Ramos (cell line): ENCODE results near the gene PPP3R2.

Source experiments
- in situ Hi-C: fragments of 300-500 bp; cut with MboI; formaldehyde crosslinking; loops from one replicate; pipeline ENCODE4 v1.14.3; 2022; ENCODE audit warnings: low sequenced_read_pairs; ENCODE audit not compliant: unreplicated experiment

The PPP3R2 gene, protein sequence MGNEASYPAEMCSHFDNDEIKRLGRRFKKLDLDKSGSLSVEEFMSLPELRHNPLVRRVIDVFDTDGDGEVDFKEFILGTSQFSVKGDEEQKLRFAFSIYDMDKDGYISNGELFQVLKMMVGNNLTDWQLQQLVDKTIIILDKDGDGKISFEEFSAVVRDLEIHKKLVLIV

GRCh38 chr9:101594796-101595195, at the start of gene PPP3R2:
Gene PPP3R2, minus strand, starts transcription at chr9:101594969. Its CDS starts 48 bp downstream, at chr9:101594921.
- in situ Hi-C loops = no loop called here

- in situ Hi-C loops = no loop called here
Observed at GRCh38 chr9:101639785-101640665, 45.3 kb upstream of the PPP3R2 start.

GRCh38 chr9:101639311-101639710, 44.5 kb upstream of the PPP3R2 start:
- in situ Hi-C loops = no loop called here

DNA sequence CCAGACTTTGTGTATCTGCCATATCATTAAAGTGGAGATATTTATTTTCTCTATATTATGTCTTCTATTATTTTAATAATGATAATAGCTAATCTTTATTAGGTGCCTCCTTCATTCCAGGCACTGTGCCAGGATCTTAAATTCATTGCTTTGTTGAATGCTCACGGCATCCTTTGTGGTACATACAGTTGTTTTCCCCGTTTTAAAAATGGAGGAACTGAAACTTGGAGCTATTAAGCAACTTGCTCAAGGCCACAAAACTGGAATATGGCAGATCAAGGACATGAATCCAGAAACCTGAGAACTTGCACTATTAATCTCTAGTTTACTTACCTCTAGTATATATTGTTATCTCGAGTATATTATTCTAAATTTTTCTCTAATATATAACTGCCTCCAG, 41.5 kb upstream of the PPP3R2 start:
- in situ Hi-C loops = no loop called here

DNA sequence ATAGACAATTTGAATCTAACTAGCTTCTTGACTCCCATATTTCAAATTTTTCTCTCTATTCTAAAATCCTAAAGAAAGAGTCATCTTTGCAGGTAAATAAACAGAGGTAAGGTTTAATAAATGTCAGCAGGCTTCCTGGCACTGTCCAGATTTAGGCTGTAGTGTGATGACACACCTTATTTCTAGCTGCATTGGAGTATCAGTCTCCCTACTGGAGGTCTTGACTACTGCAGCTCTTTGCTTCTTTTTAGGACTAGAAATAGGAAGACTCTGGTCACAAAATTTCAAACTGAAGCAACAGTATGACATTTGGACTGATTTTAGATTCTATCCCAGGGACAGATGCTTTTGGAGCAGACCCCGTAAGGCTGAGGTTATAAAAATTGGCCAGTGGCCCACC, 40.7 kb upstream of the PPP3R2 start:
- in situ Hi-C loops = no loop called here

GRCh38 chr9:101634741-101635409, 40.1 kb upstream of the PPP3R2 start:
- in situ Hi-C loops = no loop called here

- in situ Hi-C loops = no loop called here
Observed at GRCh38 chr9:101632611-101633010, 37.8 kb upstream of the PPP3R2 start.

- in situ Hi-C loops = no loop called here
Observed at GRCh38 chr9:101631892-101632291, 37.1 kb upstream of the PPP3R2 start.

DNA sequence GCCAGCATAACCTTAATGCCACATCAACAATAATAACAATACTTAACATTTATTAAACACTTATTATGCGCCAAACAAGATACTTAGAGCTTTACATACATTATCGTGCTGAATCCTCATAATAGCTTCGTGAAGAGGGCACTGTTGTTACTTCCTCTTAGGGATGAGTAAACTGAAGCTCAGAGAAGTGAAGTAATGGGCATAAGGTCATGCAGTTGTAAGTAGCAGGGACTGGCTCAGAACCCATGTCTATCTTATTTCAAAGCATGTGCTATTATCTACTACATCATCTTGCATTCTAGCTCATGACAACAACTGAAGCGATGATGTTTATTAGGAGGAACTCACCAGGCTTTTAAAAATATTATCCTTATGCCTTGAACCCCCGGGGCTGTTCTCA, 34.9 kb upstream of the PPP3R2 start:
- in situ Hi-C loops = no loop called here

GRCh38 chr9:101628173-101628572, 33.4 kb upstream of the PPP3R2 start:
- in situ Hi-C loops = no loop called here

DNA sequence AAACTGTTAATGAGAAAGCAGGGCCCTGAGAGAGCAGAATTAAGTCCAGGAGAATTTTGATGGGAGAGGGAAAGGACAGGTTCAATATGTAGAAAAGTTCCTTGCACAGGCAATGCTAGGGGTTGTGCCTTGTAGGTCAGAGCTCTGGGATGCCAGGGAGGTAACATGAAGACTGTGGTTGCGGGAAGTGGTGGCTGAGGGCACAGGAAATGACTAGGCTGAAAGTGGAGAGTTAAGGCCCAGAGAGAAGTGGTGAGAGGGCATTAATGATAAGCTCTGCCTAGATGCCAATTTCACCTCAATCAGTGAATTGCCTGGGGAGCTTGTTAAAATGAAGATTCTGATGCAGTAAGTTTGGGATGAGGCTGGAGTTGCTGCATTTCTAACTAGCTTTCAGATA, 31.5 kb upstream of the PPP3R2 start:
- in situ Hi-C loops = no loop called here

- in situ Hi-C loops = no loop called here
Observed at GRCh38 chr9:101625876-101626275, 31.1 kb upstream of the PPP3R2 start.

GRCh38 chr9:101620452-101620851, 25.7 kb upstream of the PPP3R2 start:
- in situ Hi-C loops = no loop called here

DNA sequence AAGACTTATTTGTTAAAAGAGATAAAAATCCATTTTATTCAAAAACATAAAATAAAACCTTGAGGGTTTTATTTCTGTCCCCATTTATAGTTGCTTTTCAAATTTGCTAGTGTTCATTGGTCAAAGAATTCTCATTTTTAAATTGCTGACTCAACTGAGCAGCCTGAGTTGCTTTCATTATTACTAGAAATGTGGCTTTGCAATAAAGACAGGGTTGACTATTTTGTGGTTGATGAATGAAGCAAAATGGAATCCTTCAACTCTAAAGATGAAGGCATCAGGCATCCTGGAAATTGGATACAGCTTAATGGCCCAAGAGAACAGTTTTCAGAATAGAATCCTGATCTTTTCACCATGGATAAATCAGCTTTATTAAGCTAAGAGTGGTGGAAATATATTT, 23.9 kb upstream of the PPP3R2 start:
- in situ Hi-C loops = no loop called here

DNA sequence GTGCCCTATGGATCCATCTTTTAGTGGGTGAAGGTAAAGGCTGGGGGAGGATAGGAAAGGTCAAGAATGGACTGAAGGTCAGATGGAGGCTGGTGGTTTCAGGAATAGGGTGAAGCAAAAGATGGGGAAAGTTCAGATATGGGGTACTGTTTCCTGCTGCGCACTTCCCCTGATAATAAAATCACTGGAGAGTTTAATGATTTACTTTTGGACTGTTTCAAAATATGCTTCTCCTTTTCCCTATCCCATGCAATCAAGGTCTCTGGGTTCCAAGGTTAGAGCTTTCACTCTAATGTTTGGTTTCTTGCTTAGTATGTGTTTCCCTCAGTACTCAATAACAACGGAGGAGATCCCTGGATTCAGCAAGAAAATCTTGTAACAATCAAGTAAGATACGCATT, 10.8 kb upstream of the PPP3R2 start:
- in situ Hi-C loops = no loop called here

DNA sequence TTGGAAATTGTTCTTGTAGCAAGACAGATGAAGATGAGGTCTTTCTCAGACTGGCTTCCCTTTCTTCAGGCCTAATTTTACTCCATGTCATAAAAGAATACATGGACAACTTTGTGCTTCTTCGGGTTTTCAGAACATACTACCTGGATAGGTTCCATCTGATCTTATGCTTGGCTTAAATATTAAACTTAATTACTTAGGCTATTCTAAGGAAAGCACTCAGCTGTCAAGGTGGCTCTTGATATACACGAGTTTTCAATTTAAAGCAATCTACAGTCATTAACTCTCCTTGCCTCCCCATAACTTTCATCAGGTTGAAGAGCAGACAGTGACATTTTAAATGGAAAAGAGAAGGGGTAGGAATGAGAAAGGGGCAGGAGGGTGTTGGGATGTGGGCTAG, 9.5 kb upstream of the PPP3R2 start:
- in situ Hi-C loops = no loop called here

GRCh38 chr9:101601904-101602765, 7.4 kb upstream of the PPP3R2 start:
- in situ Hi-C loops = no loop called here

GRCh38 chr9:101593345-101593744, 1.4 kb downstream of the PPP3R2 start:
- in situ Hi-C loops = no loop called here

DNA sequence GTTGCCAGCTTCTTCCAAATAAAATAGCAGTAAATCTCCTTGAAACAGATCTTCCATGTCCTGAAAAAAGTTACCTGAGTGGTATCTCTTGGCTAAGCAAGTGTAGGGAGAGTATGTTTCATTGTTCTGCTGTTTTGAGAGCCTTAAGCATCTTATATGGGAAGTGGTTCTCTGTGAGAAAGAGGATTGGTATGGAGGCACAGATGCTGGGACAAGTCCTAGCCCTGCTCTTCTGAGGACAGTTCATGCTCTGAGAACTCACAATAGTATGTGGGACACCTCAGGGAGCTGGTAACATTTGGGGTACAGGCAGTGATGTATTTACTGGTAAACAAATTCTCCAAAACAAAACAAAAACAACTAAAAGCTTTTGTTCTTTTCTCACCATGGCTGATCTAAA, 2.0 kb downstream of the PPP3R2 start:
- in situ Hi-C loops = no loop called here

GRCh38 chr9:101591787-101592446, 2.9 kb downstream of the PPP3R2 start:
- in situ Hi-C loops = no loop called here
